ENCODE data around the gene IFI27L1. TPM values are rescaled to one million over a fixed set of nuclear protein-coding genes. Genes with fewer than 3 reads are reported as not detected.
A peak's percentile ranks its signal among the peaks of the same experiment; 100 is the strongest.

The IFI27L1 gene
- total RNA-seq, 1 donor from 2014 or later: not detected

DNA sequence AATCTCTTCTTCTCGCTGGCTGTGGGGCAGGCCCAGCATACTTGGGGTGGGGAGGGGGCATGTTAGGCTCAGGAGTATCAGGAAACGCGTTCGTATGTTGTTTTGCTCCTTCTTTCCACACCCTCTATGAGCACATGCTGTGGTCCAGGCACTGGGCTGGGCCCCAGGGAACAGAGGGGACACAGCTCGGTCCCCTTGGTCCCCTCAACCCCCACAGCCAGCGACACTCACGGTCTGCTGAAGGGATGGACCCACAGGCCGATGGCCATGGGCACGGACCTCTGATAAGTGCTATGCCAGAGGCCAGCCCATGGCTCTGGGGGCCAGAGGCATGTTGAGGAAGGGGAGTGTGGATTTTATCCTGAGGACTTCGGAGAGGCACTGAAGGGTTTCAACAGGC is 35.6 kb downstream of the IFI27L1 start:
- H3K9me3 ChIP-seq: peaks cover 8 to 12% of the 10 kb centered on the region in 2 donors
- TF ChIP-seq, protein P1, sequence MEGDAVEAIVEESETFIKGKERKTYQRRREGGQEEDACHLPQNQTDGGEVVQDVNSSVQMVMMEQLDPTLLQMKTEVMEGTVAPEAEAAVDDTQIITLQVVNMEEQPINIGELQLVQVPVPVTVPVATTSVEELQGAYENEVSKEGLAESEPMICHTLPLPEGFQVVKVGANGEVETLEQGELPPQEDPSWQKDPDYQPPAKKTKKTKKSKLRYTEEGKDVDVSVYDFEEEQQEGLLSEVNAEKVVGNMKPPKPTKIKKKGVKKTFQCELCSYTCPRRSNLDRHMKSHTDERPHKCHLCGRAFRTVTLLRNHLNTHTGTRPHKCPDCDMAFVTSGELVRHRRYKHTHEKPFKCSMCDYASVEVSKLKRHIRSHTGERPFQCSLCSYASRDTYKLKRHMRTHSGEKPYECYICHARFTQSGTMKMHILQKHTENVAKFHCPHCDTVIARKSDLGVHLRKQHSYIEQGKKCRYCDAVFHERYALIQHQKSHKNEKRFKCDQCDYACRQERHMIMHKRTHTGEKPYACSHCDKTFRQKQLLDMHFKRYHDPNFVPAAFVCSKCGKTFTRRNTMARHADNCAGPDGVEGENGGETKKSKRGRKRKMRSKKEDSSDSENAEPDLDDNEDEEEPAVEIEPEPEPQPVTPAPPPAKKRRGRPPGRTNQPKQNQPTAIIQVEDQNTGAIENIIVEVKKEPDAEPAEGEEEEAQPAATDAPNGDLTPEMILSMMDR (IDR thresholded peaks at IDR 0.05): no peak
- no peak overlapping the region for H3K27ac ChIP-seq
- H3K4me3 ChIP-seq: no peak overlapping the region
- intact Hi-C loops (cut with DNase I): no loop called here
- H3K27me3 ChIP-seq: no peaks in the 10 kb centered on the region
- DNase-seq (ENCODE audit: low spot score in 2 of 2): no peak
- H3K4me1 ChIP-seq: no peaks in the 10 kb centered on the region
- H3K36me3 ChIP-seq: no peaks in the 10 kb centered on the region

DNA sequence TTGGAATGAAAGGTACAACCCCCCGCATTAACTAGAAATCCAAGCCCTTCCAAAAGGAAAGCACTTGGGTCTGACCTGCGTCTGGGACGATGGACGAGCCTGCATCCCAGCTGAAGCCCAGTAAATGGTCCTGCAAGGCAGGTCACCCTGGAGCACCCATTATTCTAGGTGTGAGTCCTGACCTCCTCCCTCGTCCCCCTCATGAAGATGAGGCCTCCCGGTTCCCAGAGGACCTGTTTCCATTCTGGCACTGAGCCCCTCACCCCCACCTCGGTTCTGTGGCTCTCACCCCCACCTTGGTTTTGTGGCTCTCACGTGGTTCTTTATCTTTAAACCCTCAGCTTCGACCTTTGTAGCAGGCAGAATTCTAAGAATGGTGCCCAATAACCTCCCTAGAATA is 36.7 kb downstream of the IFI27L1 start:
- intact Hi-C loops (cut with DNase I): no loop called here
- Histone ChIP-seq H3K36me3 (no peaks in the 10 kb centered on the region), H3K4me1 (no peaks in the 10 kb centered on the region), H3K4me3 (no peak overlapping the region), H3K27ac (no peak overlapping the region), H3K27me3 (no peaks in the 10 kb centered on the region), H3K9me3 (peaks cover 8 to 12% of the 10 kb centered on the region in 2 donors)
- TF ChIP-seq, protein P1 (IDR thresholded peaks at IDR 0.05): no peak
- no peak for DNase-seq (ENCODE audit: low spot score in 2 of 2)

DNA sequence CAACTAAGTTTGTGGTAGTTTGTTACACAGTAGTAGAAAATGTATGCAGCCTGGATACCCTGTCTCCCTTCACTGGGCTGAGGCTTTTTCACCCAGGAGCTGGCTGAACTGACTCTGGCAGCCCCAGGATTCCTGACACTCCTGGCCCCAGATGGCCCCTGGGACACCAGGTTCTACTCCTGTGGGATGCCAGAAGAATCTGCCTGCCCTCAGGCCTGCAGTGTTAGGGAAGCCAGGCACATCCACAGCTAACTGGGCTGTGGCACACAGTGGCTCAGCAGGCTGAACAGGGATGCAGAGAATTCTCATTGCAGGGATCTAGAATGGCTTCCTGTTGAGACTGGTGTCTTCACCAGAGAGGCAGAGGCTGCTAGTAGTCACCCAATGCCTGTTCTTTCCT is 38.0 kb downstream of the IFI27L1 start:
- Histone ChIP-seq H3K27me3 (no peaks in the 10 kb centered on the region), H3K27ac (no peak overlapping the region), H3K4me1 (no peaks in the 10 kb centered on the region), H3K9me3 (peaks cover 8 to 12% of the 10 kb centered on the region in 2 donors), H3K4me3 (no peak overlapping the region), H3K36me3 (no peaks in the 10 kb centered on the region)
- no peak for DNase-seq (ENCODE audit: low spot score in 2 of 2)
- TF ChIP-seq, protein P1 (IDR thresholded peaks at IDR 0.05): no peak
- intact Hi-C loops (cut with DNase I): no loop called here

DNA sequence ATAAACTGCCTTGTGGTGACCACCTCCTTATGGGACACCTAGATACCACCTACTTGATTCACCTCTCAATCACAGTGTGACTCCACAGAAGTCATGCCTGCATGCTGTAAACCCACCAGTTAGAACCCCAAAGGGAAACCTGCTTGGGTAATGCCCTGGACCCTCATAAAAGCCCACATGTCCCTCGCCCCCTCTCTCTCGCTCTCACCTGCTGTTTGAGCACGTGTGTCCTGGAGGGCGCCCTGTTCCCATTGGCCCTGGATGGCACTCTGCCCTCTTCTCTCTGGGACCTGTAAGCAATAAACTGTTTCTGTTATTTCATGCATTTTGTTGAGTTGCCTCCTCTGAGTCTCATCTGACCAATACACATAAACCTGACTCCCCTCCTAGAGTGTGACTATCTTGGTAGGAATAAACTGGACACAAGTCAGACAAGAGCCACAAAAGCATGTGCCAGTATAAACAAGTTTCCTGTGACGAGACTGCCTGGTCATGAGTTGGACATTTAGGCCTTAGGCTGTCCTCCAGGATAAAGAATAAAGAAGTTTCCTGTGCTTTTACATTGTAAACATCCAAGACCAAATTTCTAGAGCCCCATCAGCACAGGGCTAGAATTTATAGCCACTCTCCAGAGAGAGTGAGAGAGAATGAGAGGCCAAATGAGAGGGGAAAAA is 39.7 kb downstream of the IFI27L1 start:
- H3K4me1 ChIP-seq: no peaks in the 10 kb centered on the region
- intact Hi-C loops (cut with DNase I): no loop called here
- DNase-seq (ENCODE audit: low spot score in 2 of 2): peak in 1 of 2 donors; percentile 33
- H3K27ac ChIP-seq: no peak overlapping the region
- no peaks in the 10 kb centered on the region for H3K27me3 ChIP-seq
- H3K36me3 ChIP-seq: no peaks in the 10 kb centered on the region
- no peak overlapping the region for H3K4me3 ChIP-seq
- TF ChIP-seq, protein P1 (IDR thresholded peaks at IDR 0.05): no peak
- peaks cover 8 to 12% of the 10 kb centered on the region in 2 donors for H3K9me3 ChIP-seq

DNA sequence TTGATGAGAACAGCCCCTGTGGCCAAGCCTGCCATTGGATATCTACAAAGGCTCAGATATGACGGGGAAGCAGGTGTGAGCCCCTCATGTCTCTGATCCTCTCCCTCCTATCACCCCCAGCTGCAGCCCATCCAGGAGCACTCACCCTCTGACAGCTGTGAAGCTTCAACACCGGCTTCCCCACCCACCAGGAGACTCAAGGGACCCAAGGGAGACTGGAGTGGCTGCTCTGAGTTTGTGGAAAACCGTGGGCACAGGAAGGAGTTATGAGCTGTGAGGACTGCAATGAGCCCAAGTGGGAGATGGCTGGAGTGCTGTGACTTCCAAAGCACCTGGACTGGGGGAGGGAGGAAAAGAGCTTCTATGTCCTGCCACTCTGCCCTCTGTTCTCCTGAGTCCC is 40.4 kb downstream of the IFI27L1 start:
- Histone ChIP-seq H3K9me3 (peaks cover 8 to 12% of the 10 kb centered on the region in 2 donors), H3K4me1 (no peaks in the 10 kb centered on the region), H3K27ac (peak overlapping the region in 1 of 2 donors; percentile 37), H3K36me3 (no peaks in the 10 kb centered on the region), H3K27me3 (no peaks in the 10 kb centered on the region), H3K4me3 (no peak overlapping the region)
- peak in 1 of 2 donors; percentile 37 for DNase-seq (ENCODE audit: low spot score in 2 of 2)
- intact Hi-C loops (cut with DNase I): no loop called here
- TF ChIP-seq, protein P1 (IDR thresholded peaks at IDR 0.05): no peak

All from ascending aorta (tissue), 2 donors.